HepG2 (cell line): ENCODE data around the gene SPN. TPM values are rescaled to one million over a fixed set of nuclear protein-coding genes. Genes with fewer than 3 reads are reported as not detected.

ENCODE experiments used
- AFF4 ChIP-seq: sonication (generic); formaldehyde crosslinking; IDR thresholded peaks from 2 replicates; pipeline ENCODE4 v1.4.0; 2020; ENCODE audit warnings: missing genetic modification reagents
- E2F1 ChIP-seq: sonication (generic); formaldehyde crosslinking; IDR thresholded peaks from 2 replicates; pipeline ENCODE4 v1.5.0; 2020; ENCODE audit warnings: missing genetic modification reagents
- GATAD2A ChIP-seq: IDR thresholded peaks from 2 replicates; pipeline ENCODE4 v1.6.1; 2016
- KDM4B ChIP-seq: sonication (generic); formaldehyde crosslinking; IDR thresholded peaks from 2 replicates; pipeline ENCODE4 v1.4.0; 2020; ENCODE audit warnings: missing genetic modification reagents
- MIER2 ChIP-seq: IDR thresholded peaks from 2 replicates; pipeline ENCODE4 v1.6.1; 2016; ENCODE audit warnings: missing biosample characterization, missing genetic modification reagents
- MIXL1 ChIP-seq: IDR thresholded peaks from 2 replicates; pipeline ENCODE4 v1.6.1; 2016
- MXI1 ChIP-seq: IDR thresholded peaks from 3 replicates; pipeline ENCODE4 v1.6.1; 2012; ENCODE audit warnings: low read depth, low read length, inconsistent platforms, borderline replicate concordance
- RAD21 ChIP-seq: fragments of 450-650 bp; formaldehyde crosslinking; IDR thresholded peaks from 2 replicates; pipeline ENCODE4 v1.5.0; 2020; ENCODE audit warnings: mild to moderate bottlenecking
- SALL1 ChIP-seq: sonication (generic); formaldehyde crosslinking; IDR thresholded peaks from 2 replicates; pipeline ENCODE4 v1.8.0; 2022; ENCODE audit warnings: mild to moderate bottlenecking, missing genetic modification reagents
- SMYD3 ChIP-seq: sonication (generic); formaldehyde crosslinking; IDR thresholded peaks from 2 replicates; pipeline ENCODE4 v1.8.1; 2023; ENCODE audit warnings: mild to moderate bottlenecking, missing genetic modification reagents
- SOX6 ChIP-seq, 2 experiments: fragments of 450-650 bp in 1 of 2; sonication (generic) in 1 of 2; formaldehyde crosslinking in 1 of 2; IDR thresholded peaks; 2 replicates each; pipeline versions ENCODE4 v1.4.0 to v1.6.1; 2017 to 2020; ENCODE audit warnings: antibody characterized with exemption in 1 of 2, mild to moderate bottlenecking in 1 of 2, missing genetic modification reagents in 1 of 2
- STAG1 ChIP-seq: sonication (generic); formaldehyde crosslinking; IDR thresholded peaks from 2 replicates; pipeline ENCODE4 v1.4.0; 2020; ENCODE audit warnings: missing genetic modification reagents
- TEAD3 ChIP-seq: optimal IDR thresholded peaks from 2 replicates; pipeline ENCODE3; 2016; ENCODE audit warnings: borderline replicate concordance
- XRCC5 ChIP-seq: fragments of 200-400 bp; formaldehyde crosslinking; optimal IDR thresholded peaks from 2 replicates; pipeline ENCODE3; 2017; ENCODE audit warnings: mild to moderate bottlenecking, low read length
- ZNF749 ChIP-seq: sonication (generic); formaldehyde crosslinking; IDR thresholded peaks from 2 replicates; pipeline ENCODE4 v1.8.0; 2022; ENCODE audit warnings: mild to moderate bottlenecking, missing genetic modification reagents, moderate library complexity, borderline replicate concordance
- polyA plus RNA-seq, 8 experiments: library from polyadenylated mRNA; depleted of rRNA in 3 of 8; stranded (reverse) in 7 of 8; unstranded in 1 of 8; fragments of >200 nt; fragmentation: Illumina TruSeq in 4 of 8; extraction: Trizol in 4 of 8; gene quantifications; 2 replicates each; pipeline versions ENCODE4 v1.2.1 to v1.2.3, GENCODE V29; 2011 to 2016; ENCODE audit warnings: low read depth in 4 of 8, missing spikeins in 1 of 8, mixed read lengths in 1 of 8; ENCODE audit not compliant: insufficient read depth in 1 of 8
- total RNA-seq, 5 experiments: library from RNA; depleted of rRNA; stranded (reverse); fragments of >200 nt; fragmentation: Illumina TruSeq; extraction: Trizol; gene quantifications; 2 replicates each; pipeline ENCODE4 v1.2.3, GENCODE V29; 2016; ENCODE audit warnings: low read depth in 1 of 5
- TF ChIP-seq, protein P1 (sequence below), 2 experiments: fragments of 450-650 bp in 1 of 2; sonication (generic) in 1 of 2; formaldehyde crosslinking; IDR thresholded peaks; 2 replicates each; pipeline versions ENCODE4 v1.5.0 to v1.8.0; 2020 to 2022; ENCODE audit warnings: mild to moderate bottlenecking in 1 of 2, missing genetic modification reagents in 1 of 2
- TF ChIP-seq, protein P2 (sequence below): sonication (generic); formaldehyde crosslinking; IDR thresholded peaks from 2 replicates; pipeline ENCODE4 v1.4.0; 2020; ENCODE audit warnings: missing genetic modification reagents
- TF ChIP-seq, protein P3 (sequence below): sonication (generic); formaldehyde crosslinking; IDR thresholded peaks from 2 replicates; pipeline ENCODE4 v1.4.0; 2020; ENCODE audit warnings: missing genetic modification reagents

The SPN gene
- total and polyA plus RNA-seq, 2 of the 13 experiments (the other 11 are each of a cell fraction or from before 2014, with no cell fraction given): 0.22 to 1.6 TPM

DNA sequence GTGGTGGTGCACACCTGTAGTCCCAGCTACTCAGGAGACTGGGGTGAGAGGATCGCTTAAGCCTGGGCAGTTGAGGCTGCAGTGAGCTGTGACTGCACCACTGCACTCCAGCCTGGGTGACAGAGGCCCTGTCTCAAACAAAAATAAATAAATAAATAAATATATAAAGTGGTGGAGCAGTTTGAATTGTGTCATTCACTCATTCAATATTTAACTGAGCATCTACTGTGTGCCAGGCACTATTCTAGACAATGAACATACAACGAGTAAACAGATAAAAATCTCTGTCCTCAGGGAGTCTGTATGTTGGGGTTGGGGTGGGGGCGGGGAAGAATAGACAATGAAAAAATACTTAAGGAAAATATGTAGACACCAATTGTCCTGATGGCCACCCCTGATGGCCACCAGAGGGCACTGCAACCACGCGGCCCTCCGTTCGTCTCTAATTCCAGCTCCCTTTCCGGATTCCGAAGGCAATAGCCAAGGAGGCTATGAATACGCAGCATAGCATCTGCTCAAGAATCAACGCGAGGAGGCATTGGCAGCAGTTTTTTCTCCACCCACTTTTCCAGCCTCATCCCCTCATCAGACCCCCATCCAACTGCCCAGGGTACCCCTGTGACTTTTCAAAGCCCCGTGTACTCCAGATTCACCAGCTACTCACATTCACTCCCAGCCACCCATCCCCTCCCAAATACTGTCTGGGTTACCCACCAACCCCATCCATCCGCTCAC is 37.4 kb downstream of the SPN start (continued):
- TF ChIP-seq E2F1 (CRISPR knock-in tag): no peak
- TF ChIP-seq, protein P1, sequence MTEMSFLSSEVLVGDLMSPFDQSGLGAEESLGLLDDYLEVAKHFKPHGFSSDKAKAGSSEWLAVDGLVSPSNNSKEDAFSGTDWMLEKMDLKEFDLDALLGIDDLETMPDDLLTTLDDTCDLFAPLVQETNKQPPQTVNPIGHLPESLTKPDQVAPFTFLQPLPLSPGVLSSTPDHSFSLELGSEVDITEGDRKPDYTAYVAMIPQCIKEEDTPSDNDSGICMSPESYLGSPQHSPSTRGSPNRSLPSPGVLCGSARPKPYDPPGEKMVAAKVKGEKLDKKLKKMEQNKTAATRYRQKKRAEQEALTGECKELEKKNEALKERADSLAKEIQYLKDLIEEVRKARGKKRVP (CRISPR knock-in tag; IDR thresholded peaks at IDR 0.05): peak in 1 of 2 experiments; percentile 34; a peak in 1 of 4 replicates
- TF ChIP-seq ZNF749: no peak
- TF ChIP-seq SMYD3 (CRISPR knock-in tag): no peak
- peak; percentile 91 for TF ChIP-seq RAD21 (CRISPR knock-in tag)
- TF ChIP-seq, protein P2, sequence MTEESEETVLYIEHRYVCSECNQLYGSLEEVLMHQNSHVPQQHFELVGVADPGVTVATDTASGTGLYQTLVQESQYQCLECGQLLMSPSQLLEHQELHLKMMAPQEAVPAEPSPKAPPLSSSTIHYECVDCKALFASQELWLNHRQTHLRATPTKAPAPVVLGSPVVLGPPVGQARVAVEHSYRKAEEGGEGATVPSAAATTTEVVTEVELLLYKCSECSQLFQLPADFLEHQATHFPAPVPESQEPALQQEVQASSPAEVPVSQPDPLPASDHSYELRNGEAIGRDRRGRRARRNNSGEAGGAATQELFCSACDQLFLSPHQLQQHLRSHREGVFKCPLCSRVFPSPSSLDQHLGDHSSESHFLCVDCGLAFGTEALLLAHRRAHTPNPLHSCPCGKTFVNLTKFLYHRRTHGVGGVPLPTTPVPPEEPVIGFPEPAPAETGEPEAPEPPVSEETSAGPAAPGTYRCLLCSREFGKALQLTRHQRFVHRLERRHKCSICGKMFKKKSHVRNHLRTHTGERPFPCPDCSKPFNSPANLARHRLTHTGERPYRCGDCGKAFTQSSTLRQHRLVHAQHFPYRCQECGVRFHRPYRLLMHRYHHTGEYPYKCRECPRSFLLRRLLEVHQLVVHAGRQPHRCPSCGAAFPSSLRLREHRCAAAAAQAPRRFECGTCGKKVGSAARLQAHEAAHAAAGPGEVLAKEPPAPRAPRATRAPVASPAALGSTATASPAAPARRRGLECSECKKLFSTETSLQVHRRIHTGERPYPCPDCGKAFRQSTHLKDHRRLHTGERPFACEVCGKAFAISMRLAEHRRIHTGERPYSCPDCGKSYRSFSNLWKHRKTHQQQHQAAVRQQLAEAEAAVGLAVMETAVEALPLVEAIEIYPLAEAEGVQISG (CRISPR knock-in tag): peak; percentile 50; the same call in 1 of the 2 replicates
- TF ChIP-seq GATAD2A (CRISPR knock-in tag): peak; percentile 32; the same call in 1 of the 2 replicates
- TF ChIP-seq AFF4: no peak
- 0 out of 3 replicates have a peak, but pooled peaks have one; percentile 20 for TF ChIP-seq MXI1
- peak; percentile 54; the same call in 1 of the 2 replicates for TF ChIP-seq SALL1 (CRISPR knock-in tag)
- peak; percentile 74; the same call in 1 of the 2 replicates for TF ChIP-seq KDM4B (CRISPR knock-in tag)
- peak; percentile 80 for TF ChIP-seq XRCC5
- TF ChIP-seq MIXL1 (CRISPR knock-in tag): 0 out of 2 replicates have a peak, but pooled peaks have one; percentile 45
- peak; percentile 84 for TF ChIP-seq TEAD3 (CRISPR knock-in tag)
- no peak for TF ChIP-seq SOX6 (IDR thresholded peaks at IDR 0.05)
- peak; percentile 54 for TF ChIP-seq SOX6 (CRISPR knock-in tag; IDR thresholded peaks at IDR 0.05)
- TF ChIP-seq, protein P3, sequence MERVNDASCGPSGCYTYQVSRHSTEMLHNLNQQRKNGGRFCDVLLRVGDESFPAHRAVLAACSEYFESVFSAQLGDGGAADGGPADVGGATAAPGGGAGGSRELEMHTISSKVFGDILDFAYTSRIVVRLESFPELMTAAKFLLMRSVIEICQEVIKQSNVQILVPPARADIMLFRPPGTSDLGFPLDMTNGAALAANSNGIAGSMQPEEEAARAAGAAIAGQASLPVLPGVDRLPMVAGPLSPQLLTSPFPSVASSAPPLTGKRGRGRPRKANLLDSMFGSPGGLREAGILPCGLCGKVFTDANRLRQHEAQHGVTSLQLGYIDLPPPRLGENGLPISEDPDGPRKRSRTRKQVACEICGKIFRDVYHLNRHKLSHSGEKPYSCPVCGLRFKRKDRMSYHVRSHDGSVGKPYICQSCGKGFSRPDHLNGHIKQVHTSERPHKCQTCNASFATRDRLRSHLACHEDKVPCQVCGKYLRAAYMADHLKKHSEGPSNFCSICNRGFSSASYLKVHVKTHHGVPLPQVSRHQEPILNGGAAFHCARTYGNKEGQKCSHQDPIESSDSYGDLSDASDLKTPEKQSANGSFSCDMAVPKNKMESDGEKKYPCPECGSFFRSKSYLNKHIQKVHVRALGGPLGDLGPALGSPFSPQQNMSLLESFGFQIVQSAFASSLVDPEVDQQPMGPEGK: 0 out of 2 replicates have a peak, but pooled peaks have one; percentile 13
- TF ChIP-seq STAG1 (CRISPR knock-in tag): peak; percentile 96
- TF ChIP-seq MIER2 (CRISPR knock-in tag): no peak
